ENCODE results near the gene KCND3. TPM values are rescaled to one million over a fixed set of nuclear protein-coding genes. Genes with fewer than 3 reads are reported as not detected.

KCND3 gene
- total and polyA plus RNA-seq, 2 of the 4 experiments (the other 2 are of a cell fraction), result under 0.01 to 0.03 TPM

- Histone ChIP-seq H3K18ac (ENCODE audit: low read depth, low read length) (no peak overlapping the region), H2BK15ac (ENCODE audit: low read depth, low read length) (no peak overlapping the region), H3K27me3 (ENCODE audit: control insufficient read depth, insufficient read depth, low read length) (peaks cover 8% of the 10 kb centered on the region; the same call in 1 of the 2 replicates), H4K5ac (ENCODE audit: low read depth, low read length) (no peak overlapping the region), H3K14ac (replicated peaks; ENCODE audit: low read depth, low read length) (no peak overlapping the region), H2AK9ac (replicated peaks; ENCODE audit: low read depth, low read length, poor library complexity) (no peak overlapping the region), H3K56ac (ENCODE audit: extremely low read depth, insufficient read depth, low read length) (no peak overlapping the region), H2AK5ac (ENCODE audit: low read depth, low read length) (no peak overlapping the region), H3K4me3 (ENCODE audit: insufficient read depth, low read depth, low read length) (no peak overlapping the region), H3K4me1 (ENCODE audit: control insufficient read depth, insufficient read depth, low read length) (no peaks in the 10 kb centered on the region), H3K27ac (ENCODE audit: insufficient read depth, low read length) (no peak overlapping the region), H3K4me2 (ENCODE audit: low read depth, low read length) (no peak overlapping the region), H3K4ac (ENCODE audit: low read depth, low read length) (no peak overlapping the region), H2AFZ (replicated peaks; ENCODE audit: low read length, poor library complexity) (no peak overlapping the region), H4K91ac (ENCODE audit: insufficient read depth, low read depth, low read length) (no peak overlapping the region), H3K36me3 (ENCODE audit: control insufficient read depth, insufficient read depth, low read length) (no peaks in the 10 kb centered on the region), H2BK5ac (ENCODE audit: low read depth, low read length, poor library complexity, severe bottlenecking) (no peak overlapping the region), H4K20me1 (ENCODE audit: insufficient read depth, low read length) (no peaks in the 10 kb centered on the region), H4K8ac (ENCODE audit: low read depth in 2 of 2, low read length in 2 of 2) (no peak overlapping the region), H3K23ac (ENCODE audit: low read depth, low read length) (no peak overlapping the region), H3K9me3 (ENCODE audit: control insufficient read depth, insufficient read depth, low read length) (no peaks in the 10 kb centered on the region), H2BK120ac (ENCODE audit: low read depth, low read length) (no peak overlapping the region), H3K79me1 (ENCODE audit: low read depth in 1 of 2, low read length in 2 of 2) (no peaks in the 10 kb centered on the region), H3K9me1 (ENCODE audit: insufficient read depth, low read length) (no peaks in the 10 kb centered on the region), H3K9ac (ENCODE audit: low read depth, low read length) (no peak overlapping the region), H2BK20ac (ENCODE audit: low read depth, low read length) (no peak overlapping the region)
- intact Hi-C loops (cut with micrococcal nuclease) (no loop called here), in situ Hi-C loops (cut with MboI; ENCODE audit: low sequenced_read_pairs) (no loop called here), dilution Hi-C loops (cut with HindIII; ENCODE audit: low sequenced_read_pairs, unreplicated experiment) (no loop called here)
- DNase-seq (no peak), ATAC-seq (ENCODE audit: low read depth) (no peak)
- WGBS, 2 experiments (ENCODE audit: extremely low coverage in 2 of 2, insufficient read length in 1 of 2), result 27% methylated on average over 3 of the region's 4 CpGs; no CpG with 5 or more reads in 1 of the 2 experiments
- TF ChIP-seq BHLHE40 (IDR thresholded peaks at IDR 0.05; ENCODE audit: low read depth, low read length), result no peak
- TF ChIP-seq FOS (IDR thresholded peaks at IDR 0.05; ENCODE audit: low read depth, low read length), result no peak
- no peak for TF ChIP-seq MXI1 (IDR thresholded peaks at IDR 0.05; ENCODE audit: borderline replicate concordance, low read depth, low read length)
- no peak for TF ChIP-seq NFE2L2 (IDR thresholded peaks at IDR 0.05; ENCODE audit: low read depth, low read length)
- TF ChIP-seq RFX5 (IDR thresholded peaks at IDR 0.05; ENCODE audit: low read depth, low read length), result no peak
- no peak for TF ChIP-seq POLR2A (IDR thresholded peaks at IDR 0.05; ENCODE audit: low read depth, low read length)
- no peak for TF ChIP-seq RCOR1 (IDR thresholded peaks at IDR 0.05; ENCODE audit: insufficient replicate concordance, low read length)
- no peak for TF ChIP-seq MAFK (IDR thresholded peaks at IDR 0.05; ENCODE audit: low read depth, low read length)
- TF ChIP-seq SMC3 (IDR thresholded peaks at IDR 0.05; ENCODE audit: low read depth, low read length), result no peak
- ChIA-PET CTCF (interaction anchor here (1.0 kb wide), 1 partner anchor 12 kb away, joined by 3 read pairs; no protein-coding TSS in a partner anchor), POLR2A (ENCODE audit: unreplicated experiment) (no interaction called here)
- no TSS peak for BruUV-seq (replicated peaks)
Observed at GRCh38 chr1:111928531-111928930, 60.9 kb downstream of the KCND3 start.

All from IMR-90 (cell line).